Endothelial cell of umbilical vein (primary cell): ENCODE data around the gene MT1M. TPM values are rescaled to one million over a fixed set of nuclear protein-coding genes. Genes with fewer than 3 reads are reported as not detected.

ENCODE experiments used
- BruUV-seq: library from RNA; stranded (reverse); fragments of 400-500 nt; replicated peaks from 2 replicates; lab custom pipeline; 2021; lab: Mats Ljungman, UMichigan
- CTCF ChIA-PET: fragments of 300-600, 350-600 bp; sonication (Branson Sonifier 250); formaldehyde crosslinking; loops from one replicate; lab custom pipeline; 2021; ENCODE audit warnings: antibody characterized with exemption, inconsistent platforms; lab: Charles Lee
- POLR2A ChIA-PET: fragments of 300-600, 350-600 bp; sonication (Branson Sonifier 250); formaldehyde crosslinking; loops from one replicate; lab custom pipeline; 2021; ENCODE audit warnings: antibody characterized with exemption, inconsistent platforms; lab: Charles Lee
- DNase-seq: peaks from one replicate; pipeline ENCODE4 v3.0.0-alpha.2; 2011; ENCODE audit warnings: low read depth, low spot score
- FAIRE-seq: peaks from 2 replicates; lab custom pipeline; 2011; peaks lifted over from hg19 to GRCh38; lab: Jason Lieb, UNC
- H2AFZ ChIP-seq: 2 replicates; pipeline ENCODE4 v1.6.0; 2012; ENCODE audit warnings: low read depth, low read length, control low read depth, inconsistent platforms
- H3K27ac ChIP-seq: 2 replicates; pipeline ENCODE4 v1.5.1; 2011; ENCODE audit warnings: low read depth, mild to moderate bottlenecking, control low read depth, low read length, moderate library complexity; ENCODE audit not compliant: insufficient read depth
- H3K27me3 ChIP-seq, 2 experiments: 2 replicates each; pipeline versions ENCODE4 v1.6.0 to v1.6.1; 2011; ENCODE audit warnings: low read length in 2 of 2, mixed read lengths in 1 of 2; ENCODE audit not compliant: control insufficient read depth in 2 of 2, insufficient read depth in 2 of 2
- H3K36me3 ChIP-seq, 2 experiments: 2 replicates in 1 of 2; 3 replicates in 1 of 2; pipeline ENCODE4 v1.5.1; 2011; ENCODE audit warnings: low read length in 2 of 2, mild to moderate bottlenecking in 1 of 2, moderate library complexity in 1 of 2; ENCODE audit not compliant: control insufficient read depth in 2 of 2, insufficient read depth in 2 of 2; ENCODE audit errors: extremely low read depth in 1 of 2
- H3K4me1 ChIP-seq: 3 replicates; pipeline ENCODE4 v1.5.1; 2011; ENCODE audit warnings: mild to moderate bottlenecking, low read length; ENCODE audit not compliant: control insufficient read depth, insufficient read depth; ENCODE audit errors: extremely low read depth
- H3K4me2 ChIP-seq: 2 replicates; pipeline ENCODE4 v1.6.1; 2011; ENCODE audit warnings: low read length, control low read depth, mixed read lengths; ENCODE audit not compliant: insufficient read depth
- H3K4me3 ChIP-seq, 3 experiments: fragments of 200-600 bp in 1 of 3; sonication (generic), shearing (Covaris generic) in 1 of 3; replicated peaks in 1 of 3; 2 replicates each; pipeline ENCODE4 v1.5.1; 2011 to 2016; ENCODE audit warnings: control low read depth in 3 of 3, low read length in 3 of 3, mild to moderate bottlenecking in 2 of 3, inconsistent platforms in 1 of 3, low read depth in 1 of 3, moderate library complexity in 1 of 3; ENCODE audit not compliant: insufficient read depth in 1 of 3
- H3K79me2 ChIP-seq: 2 replicates; pipeline ENCODE4 v1.6.0; 2012; ENCODE audit warnings: low read length, inconsistent platforms; ENCODE audit not compliant: control insufficient read depth, insufficient read depth
- H3K9ac ChIP-seq: replicated peaks from 2 replicates; pipeline ENCODE3; 2011; ENCODE audit warnings: low read length, control low read depth; ENCODE audit not compliant: insufficient read depth; ENCODE audit errors: extremely low read depth
- H3K9me1 ChIP-seq: replicated peaks from 3 replicates; pipeline ENCODE4 v1.6.0; 2011; ENCODE audit warnings: mild to moderate bottlenecking, low read length; ENCODE audit not compliant: control insufficient read depth, insufficient read depth; ENCODE audit errors: extremely low read depth
- H3K9me3 ChIP-seq: replicated peaks from 2 replicates; pipeline ENCODE4 v1.5.1; 2012; ENCODE audit warnings: low read length, inconsistent platforms; ENCODE audit not compliant: control insufficient read depth, insufficient read depth
- H4K20me1 ChIP-seq: replicated peaks from 2 replicates; pipeline ENCODE3; 2011; ENCODE audit warnings: mild to moderate bottlenecking, low read length; ENCODE audit not compliant: control insufficient read depth, insufficient read depth; ENCODE audit errors: extremely low read depth
- CTCF ChIP-seq, 2 donors: IDR thresholded peaks; 1 replicate in 1 of 2; 2 replicates in 1 of 2; pipeline ENCODE4 v1.5.1; 2011; ENCODE audit warnings: low read length in 2 of 2, mild to moderate bottlenecking in 2 of 2, moderate library complexity in 2 of 2, control low read depth in 1 of 2, inconsistent platforms in 1 of 2, low read depth in 1 of 2; ENCODE audit not compliant: insufficient read depth in 1 of 2; ENCODE audit errors: extremely low read depth in 1 of 2
- EZH2 ChIP-seq: IDR thresholded peaks from 2 replicates; pipeline ENCODE4 v1.6.1; 2012; ENCODE audit warnings: borderline replicate concordance, low read depth, mild to moderate bottlenecking, moderate library complexity, low read length, inconsistent platforms; ENCODE audit not compliant: severe bottlenecking
- FOS ChIP-seq: IDR thresholded peaks from 2 replicates; pipeline ENCODE4 v1.6.1; 2011; ENCODE audit warnings: mild to moderate bottlenecking, low read length, moderate library complexity, borderline replicate concordance; ENCODE audit not compliant: insufficient read depth
- GATA2 ChIP-seq: IDR thresholded peaks from 2 replicates; pipeline ENCODE4 v1.7.0; 2011; ENCODE audit warnings: low read depth, mild to moderate bottlenecking, moderate library complexity, mixed read lengths, low read length; ENCODE audit not compliant: insufficient read length, insufficient read depth
- JUN ChIP-seq: IDR thresholded peaks from 2 replicates; pipeline ENCODE4 v1.6.1; 2011; ENCODE audit warnings: borderline replicate concordance, low read depth; ENCODE audit not compliant: insufficient read length, insufficient read depth
- MAX ChIP-seq: IDR thresholded peaks from 2 replicates; pipeline ENCODE4 v1.6.1; 2011; ENCODE audit not compliant: insufficient read depth, insufficient read length
- MYC ChIP-seq: IDR thresholded peaks from one replicate; pipeline ENCODE4 v1.6.1; 2011; ENCODE audit warnings: mild to moderate bottlenecking, low read depth, low read length
- POLR2A ChIP-seq: IDR thresholded peaks from 2 replicates; pipeline ENCODE4 v1.6.1; 2012; ENCODE audit warnings: low read depth, mild to moderate bottlenecking, control low read depth, low read length
- POLR2AphosphoS5 ChIP-seq: IDR thresholded peaks from 2 replicates; pipeline ENCODE4 v1.6.1; 2012; ENCODE audit warnings: low read depth, mild to moderate bottlenecking, control low read depth, low read length, moderate library complexity; ENCODE audit not compliant: insufficient read depth
- dilution Hi-C: fragments of 300-500 bp; cut with MboI; formaldehyde crosslinking; loops from one replicate; pipeline ENCODE4 v1.15.0; 2019; ENCODE audit warnings: low sequenced_read_pairs; ENCODE audit not compliant: extremely low pct_ligation_motif_present
- intact Hi-C: fragments of 100-400 bp; cut with micrococcal nuclease; formaldehyde crosslinking; loops from one replicate; pipeline ENCODE4 v1.10.0; 2022
- polyA plus RNA-seq, 4 experiments: library from polyadenylated mRNA; depleted of rRNA in 3 of 4; stranded (reverse) in 3 of 4; unstranded in 1 of 4; fragments of >200 nt; gene quantifications; 2 replicates each; pipeline versions ENCODE4 v1.2.1 to v1.2.3, GENCODE V29; 2011 to 2012; ENCODE audit warnings: missing spikeins in 1 of 4
- total RNA-seq: library from RNA; stranded (reverse); gene quantifications from 2 replicates; pipeline ENCODE4 v1.2.3, GENCODE V29; 2021

Gene MT1M
- total and polyA plus RNA-seq, 2 donors (not counting 3 experiments of a cell fraction or from before 2014, with no cell fraction given), result 4.3 to 4.6 TPM

- Histone ChIP-seq H3K9ac (no peak overlapping the region), H3K9me3 (no peaks in the 10 kb centered on the region), H3K4me1 (peaks cover 20% of the 10 kb centered on the region), H4K20me1 (no peaks in the 10 kb centered on the region), H3K4me2 (no peak overlapping the region), H3K79me2 (peaks cover 9% of the 10 kb centered on the region), H3K4me3 (no peak overlapping the region), H3K9me1 (no peaks in the 10 kb centered on the region), H3K27me3 (peaks cover 10 to 12% of the 10 kb centered on the region in 2 experiments), H2AFZ (no peak overlapping the region), H3K27ac (no peak overlapping the region), H3K36me3 (no peaks in the 10 kb centered on the region)
- dilution Hi-C loops, result no loop called here
- BruUV-seq, result no TSS peak
- no peak for TF ChIP-seq GATA2
- TF ChIP-seq POLR2AphosphoS5, result no peak
- TF ChIP-seq JUN, result no peak
- TF ChIP-seq POLR2A, result no peak
- TF ChIP-seq FOS, result no peak
- TF ChIP-seq EZH2, result no peak
- no peak for TF ChIP-seq CTCF (IDR thresholded peaks at IDR 0.05; ENCODE audit: extremely low read depth in 1 of 2, insufficient read depth in 1 of 2, low read depth in 1 of 2, low read length in 2 of 2)
- no peak for TF ChIP-seq MAX
- TF ChIP-seq MYC, result no peak
- DNase-seq (no peak), FAIRE-seq (no peak)
- POLR2A ChIA-PET, result no interaction called here
- intact Hi-C loops, result no loop called here
- CTCF ChIA-PET, result interaction anchor here (1.0 to 2.5 kb wide), 5 partner anchors 13 to 72 kb away, joined by 3 to 14 read pairs (median 5); no protein-coding TSS in a partner anchor
Observed at GRCh38 chr16:56630134-56630533, 2.3 kb upstream of the MT1M start.
